HG02973 (cell line): ENCODE data around the gene ZNF805.
"Not testable (repeated sequence)": the region's sequence is repeated elsewhere in the genome, so short reads cannot be mapped to it uniquely, and the experiment has no call there.

Experiments used
- ATAC-seq: cut with Tn5 transposase; IDR thresholded peaks from one replicate; pipeline ENCODE4 v1.9.1; 2021; ENCODE audit warnings: moderate library complexity; ENCODE audit not compliant: unreplicated experiment

Gene ZNF805

DNA sequence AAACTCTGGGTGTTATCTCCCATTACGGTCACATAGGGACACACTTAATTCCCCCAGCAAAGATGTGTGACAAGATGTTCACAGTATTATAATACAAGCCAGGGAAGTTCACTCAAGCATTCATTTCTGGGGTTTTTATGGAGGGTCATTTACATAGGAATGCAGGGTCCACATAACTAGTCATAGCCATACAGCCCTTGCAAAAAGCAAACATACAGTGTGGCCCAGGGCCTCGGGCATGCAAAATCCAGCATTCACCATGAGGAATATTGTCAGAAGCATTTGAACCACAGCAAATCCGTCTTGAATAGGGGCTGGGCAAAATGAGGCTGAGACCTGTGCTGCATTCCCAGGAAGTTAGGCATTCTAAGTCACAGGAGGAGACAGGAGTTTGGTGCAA lies 26.9 kb downstream of the ZNF805 start:
- ATAC-seq, result no peak

DNA sequence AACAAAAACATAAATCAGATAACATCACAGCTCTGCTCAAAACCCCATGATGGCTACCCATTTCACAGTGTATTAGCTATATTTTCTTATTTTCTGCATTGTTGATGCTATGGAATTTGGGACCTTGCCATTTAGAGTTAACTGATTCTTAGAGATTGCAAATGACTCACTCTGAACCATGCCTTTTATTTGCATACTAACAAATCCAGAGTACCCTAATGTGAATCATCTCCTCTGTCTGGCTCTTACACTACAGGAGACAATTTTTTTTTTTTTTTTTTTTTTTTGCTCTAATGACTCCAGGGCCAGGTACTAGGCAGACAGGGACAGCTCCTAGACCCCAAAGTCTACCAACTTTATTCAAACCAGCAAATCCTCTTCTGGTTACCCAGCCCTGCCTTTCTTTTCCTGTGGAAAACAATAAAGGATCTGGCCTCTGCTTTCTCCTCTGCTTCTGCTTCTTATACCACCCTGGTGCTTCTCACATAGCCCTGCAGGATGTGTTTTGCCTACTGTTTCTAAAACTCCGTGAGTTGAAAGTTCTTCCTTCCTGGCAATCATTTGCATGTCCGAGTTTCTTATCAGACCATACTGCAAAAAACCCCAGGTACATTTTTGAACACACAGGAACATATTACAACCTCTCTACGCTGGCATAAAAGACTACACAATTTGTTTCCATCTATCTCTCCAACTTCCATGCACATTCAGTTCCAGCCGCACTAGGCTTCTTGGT lies 29.3 kb downstream of the ZNF805 start:
- ATAC-seq, result no peak

DNA sequence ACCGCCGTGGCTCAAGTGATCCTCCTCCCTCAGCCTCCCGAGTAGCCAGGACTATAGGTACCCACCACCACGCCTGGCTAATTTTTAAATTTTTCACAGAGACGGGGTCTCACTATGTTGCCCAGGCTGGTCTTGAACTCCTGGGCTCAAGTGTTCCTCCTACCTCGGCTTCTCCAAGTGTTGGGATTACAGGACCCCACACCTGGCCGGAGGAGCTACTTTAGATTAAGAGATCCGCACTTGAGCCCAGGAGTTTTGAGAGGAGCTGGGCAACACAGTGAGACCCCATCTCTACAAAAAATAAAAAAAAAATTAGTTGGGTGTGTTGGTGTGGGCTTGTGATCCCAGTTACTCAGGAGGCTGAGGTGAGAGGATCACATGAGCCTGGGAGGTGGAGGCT lies 30.8 kb downstream of the ZNF805 start:
- ATAC-seq, result no peak

DNA sequence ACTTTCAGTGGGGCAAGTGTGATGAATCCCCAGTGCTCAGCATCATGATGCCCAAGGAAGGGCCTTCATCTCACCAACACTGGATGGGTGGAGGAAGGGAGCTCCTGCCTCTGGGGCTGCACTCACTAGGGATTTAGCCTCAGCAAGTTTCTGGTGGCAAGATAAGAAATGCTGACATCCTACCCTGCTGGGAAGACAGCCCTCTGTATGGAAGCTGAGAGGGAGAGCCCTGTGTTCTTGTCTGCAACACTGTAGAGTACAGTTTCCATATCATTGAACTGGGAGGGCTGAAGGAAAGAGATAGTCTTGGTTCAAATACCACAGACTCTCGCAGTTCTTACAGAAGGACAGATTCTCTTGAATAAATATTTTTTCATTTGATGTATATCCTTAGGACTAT lies 32.6 kb downstream of the ZNF805 start:
- no peak for ATAC-seq

DNA sequence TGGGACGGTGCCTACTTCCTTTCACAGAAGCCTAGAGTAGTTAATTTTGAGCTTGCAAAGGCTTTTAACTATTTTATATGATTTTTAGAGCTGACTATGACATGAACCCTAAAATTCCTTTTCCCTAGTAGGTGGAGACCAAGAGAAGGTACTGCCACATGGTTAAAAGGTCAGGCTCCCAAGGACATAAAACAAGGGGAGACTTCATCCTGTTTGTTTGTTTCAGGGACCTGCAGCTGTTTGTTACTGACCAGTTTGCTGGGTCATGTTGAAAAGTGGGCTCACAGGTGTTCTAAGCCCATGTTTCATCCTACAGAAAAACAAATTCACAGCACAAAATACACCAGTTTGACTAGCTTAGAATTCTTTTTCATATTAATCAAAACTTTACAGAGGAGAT lies 36.0 kb downstream of the ZNF805 start:
- no peak for ATAC-seq

DNA sequence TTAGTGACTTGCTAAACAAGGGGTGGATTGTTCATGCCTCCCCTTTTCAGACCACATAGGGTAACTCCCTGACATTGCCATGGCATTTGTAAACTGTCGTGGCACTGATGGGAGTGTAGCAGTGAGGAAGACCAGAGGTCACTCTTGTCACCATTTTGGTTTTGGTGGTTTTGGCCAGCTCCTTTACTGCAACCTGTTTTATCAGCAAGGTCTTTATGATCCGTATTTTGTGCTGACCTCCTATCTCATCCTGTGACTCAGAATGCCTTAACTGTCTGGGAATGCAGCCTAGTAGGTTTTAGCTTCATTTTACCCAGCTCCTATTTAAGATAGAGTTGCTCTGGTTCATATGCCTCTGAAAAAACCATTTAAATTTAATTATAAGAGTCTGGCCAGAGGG lies 38.0 kb downstream of the ZNF805 start:
- ATAC-seq, result not testable (repeated sequence)

DNA sequence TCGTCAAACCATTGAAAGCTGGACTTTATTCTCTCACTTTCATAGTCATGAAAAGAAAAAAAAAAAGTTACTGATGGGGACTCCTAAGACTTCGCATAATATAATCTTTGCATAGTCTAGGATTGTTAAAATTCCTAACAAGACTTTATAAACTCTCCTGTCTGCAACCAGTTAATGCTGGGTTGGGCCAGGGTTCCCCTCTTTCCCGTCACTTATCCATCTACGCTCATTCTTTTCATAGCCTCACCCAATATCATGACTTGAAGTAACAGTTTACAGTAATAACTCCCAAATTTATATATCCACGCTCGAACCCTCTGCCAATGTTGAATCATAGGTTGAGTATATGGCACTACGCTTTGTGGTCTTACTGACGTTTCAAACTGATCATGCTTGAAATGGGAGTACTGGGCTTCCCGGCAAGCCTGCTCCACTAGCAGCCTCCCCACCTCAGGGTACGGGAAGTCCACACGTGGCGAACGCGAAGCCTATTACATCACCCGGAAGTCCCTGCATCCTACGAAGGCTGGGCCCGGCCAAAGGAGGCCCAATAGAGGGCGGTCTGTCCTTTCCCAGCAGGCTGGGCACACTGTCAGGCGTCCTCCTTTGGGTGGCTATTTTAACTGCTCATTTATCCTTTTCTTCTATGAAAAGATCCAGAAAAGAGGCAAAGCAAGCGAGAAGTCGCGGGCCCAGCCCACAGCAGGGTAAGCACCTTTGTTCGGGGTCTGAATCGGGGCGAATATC lies 39.2 kb downstream of the ZNF805 start:
- ATAC-seq, result peak; percentile 68

DNA sequence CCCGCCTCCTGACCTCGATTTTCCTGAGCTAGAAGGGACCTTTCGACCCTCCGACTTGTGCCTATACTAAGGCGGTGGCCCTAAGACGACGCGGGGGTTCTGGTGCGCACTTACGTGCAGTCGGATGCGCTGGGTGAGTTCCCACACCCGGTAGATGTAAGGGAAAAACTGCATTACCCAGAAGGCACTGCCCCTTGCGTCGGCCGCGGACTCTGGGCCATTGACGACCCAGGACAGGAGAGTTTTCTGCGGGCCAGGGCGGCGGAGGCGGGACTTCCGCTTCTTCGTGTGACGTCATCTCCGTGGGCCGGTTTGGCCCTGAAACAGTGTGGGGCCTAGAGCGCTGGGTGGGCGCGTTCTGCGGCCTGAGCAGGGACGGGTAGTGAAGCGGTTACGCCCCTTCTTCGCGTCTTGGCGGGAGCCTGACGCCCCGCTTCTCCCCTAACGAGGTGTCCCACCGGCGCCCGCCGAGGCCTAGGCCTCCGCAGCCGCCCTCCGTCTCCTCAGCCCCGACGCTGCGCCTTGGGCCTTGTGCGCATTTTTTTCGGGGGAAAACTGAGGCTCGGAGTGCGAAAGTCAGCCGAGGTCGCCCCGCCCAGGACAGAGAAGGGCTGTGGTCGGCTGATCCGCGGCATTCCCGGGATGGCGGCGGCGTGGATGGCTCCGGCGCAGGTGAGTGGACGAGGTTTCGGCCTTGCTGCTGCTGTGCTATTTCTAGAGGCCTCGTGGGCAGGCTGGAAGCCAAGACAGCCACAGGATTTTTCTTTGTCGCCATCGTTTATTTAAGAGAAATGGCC lies 39.9 kb downstream of the ZNF805 start, which contains the start of gene ZNF460:
Gene ZNF460 (plus strand): TSS at position 321 of the 797 bp plus-strand sequence. CDS start 322 bp downstream, at position 643.
- peak; percentile 68 for ATAC-seq

DNA sequence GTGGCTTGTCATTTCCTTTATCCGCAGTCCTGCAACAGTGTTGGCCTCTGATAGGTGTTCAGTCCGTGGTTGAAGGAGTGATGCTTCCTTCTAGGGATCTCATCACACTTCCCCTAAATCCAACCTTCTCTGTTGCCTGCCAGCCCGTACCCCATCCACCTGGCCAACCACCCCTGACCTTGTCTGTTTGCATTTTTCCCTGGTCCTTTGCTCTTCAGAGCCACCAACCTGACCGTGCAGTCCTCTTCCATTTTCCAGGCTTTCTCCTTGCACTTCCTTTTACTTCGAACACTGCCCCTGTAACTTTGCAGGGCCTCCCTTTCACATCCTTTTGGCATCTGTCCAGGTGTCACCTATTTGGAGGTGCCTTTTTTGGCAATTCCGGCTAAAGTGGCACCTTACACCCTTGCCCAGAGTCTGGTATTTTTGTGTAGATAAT lies 40.5 kb downstream of the ZNF805 start:
- ATAC-seq, result no peak

DNA sequence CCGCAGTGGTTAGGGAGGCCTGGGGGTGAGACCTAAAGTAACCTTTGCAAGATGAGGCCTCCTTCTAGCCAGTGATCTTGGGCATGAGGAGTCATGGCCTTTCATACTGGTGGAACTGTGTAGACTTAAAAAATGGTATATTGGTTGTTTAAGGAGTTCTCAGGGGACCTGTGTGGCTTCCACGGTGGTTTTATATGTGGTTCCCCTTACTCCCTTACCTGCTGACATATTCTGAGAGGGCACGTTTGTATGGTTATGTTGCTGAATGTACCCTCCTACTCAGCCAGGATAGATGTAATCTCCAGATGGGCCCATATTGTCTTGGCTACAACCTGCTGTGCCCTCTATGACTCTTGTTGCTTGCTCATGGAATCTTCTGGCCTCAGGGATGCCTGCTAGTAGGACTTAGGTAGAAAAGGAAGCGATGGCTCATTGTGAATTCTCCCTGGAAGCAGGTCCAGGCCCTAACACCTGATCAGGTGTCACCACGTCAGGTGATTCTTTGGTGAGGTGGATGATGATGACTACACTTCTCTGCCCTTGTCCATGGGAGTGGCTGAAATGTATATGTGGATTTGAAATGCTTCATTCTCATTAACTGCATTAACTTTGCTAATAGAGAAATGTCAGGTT lies 41.7 kb downstream of the ZNF805 start:
- ATAC-seq, result no peak

DNA sequence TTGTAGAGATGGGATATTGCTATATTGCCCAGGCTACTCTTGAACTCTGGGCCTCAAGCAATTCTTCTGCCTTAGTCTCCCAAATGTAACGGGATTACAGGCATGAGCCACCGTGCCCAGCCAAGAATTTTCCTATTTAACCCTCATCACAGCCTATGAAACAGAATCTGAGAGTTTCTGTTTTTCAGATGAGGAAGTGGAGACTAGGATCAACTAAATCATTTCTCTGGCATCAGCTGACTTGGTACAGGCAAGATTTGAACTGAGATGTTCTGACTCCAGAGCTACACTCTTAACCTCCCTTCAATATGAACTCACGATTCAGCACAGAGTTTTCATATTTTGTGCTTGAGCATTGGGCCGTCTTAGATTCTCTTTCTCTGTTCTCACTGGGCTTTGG lies 47.9 kb downstream of the ZNF805 start:
- no peak for ATAC-seq

DNA sequence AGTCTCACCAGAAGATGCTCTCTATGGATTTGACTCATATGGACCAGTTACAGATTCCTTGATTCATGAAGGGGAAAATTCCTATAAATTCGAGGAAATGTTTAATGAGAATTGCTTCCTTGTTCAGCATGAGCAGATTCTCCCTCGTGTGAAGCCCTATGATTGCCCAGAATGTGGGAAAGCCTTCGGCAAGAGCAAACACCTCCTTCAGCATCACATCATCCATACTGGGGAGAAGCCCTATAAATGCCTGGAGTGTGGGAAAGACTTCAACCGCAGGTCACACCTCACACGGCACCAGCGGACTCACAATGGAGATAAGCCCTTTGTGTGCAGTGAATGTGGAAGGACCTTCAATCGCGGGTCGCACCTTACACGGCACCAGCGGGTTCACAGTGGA lies 50.5 kb downstream of the ZNF805 start:
- ATAC-seq, result no peak

DNA sequence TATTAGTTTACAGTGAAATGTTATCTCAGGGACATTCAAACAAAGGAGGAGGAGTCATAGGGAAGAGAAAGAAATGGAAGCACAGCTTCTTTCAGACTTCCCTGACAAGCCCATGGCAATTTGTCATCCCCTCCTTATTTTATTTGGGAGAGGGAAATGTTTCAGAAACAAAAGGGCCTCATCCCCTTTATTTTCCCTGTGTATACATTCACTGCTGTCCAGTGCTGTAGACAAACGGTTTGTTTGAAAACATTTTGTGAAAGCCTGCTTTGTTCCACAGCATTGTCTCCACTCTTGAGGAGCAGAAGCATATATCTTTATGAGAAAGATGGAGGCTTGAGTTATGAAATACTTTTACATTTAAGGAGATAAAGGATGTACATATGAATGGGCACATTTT lies 52.1 kb downstream of the ZNF805 start:
- ATAC-seq, result no peak

DNA sequence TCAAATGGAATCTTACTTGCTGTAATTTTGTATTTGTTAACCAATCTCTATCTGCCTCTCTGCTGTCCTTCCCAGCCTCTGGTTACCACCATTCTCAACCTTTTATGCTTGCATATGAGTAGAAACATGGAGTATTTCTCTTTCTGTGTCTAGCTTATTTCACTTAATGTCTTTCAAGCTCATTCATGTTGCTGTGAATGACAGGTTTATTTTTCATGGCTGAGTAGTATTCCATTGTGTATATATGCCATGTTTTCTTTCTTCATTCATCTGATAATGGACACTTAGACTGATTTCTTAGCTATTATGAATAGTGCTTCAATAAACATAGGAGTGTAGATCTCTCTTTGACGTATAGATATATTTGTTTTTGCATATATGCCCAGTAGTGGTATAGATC lies 53.3 kb downstream of the ZNF805 start:
- ATAC-seq, result no peak

DNA sequence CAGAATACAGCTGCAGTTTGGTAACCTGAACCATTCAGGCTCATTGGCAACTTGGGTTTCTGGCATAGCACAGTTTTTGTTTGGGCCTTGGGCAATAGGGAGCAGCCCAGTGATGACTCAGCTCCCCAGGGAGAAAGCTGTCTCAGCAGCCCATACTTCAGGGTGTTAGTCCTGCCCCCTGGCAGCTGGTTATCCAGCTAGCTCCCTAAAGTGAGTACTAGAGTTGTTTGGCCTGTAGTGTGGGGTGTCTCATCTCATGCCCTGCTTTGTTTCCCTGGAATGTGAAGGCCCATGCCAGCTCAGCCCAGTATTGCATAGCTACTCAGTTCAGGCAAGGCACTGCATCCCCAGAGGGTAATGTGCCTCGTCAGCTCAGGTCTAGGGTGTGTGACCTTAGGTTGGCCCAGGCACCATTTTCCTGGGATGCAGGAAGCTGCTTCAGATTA lies 61.6 kb downstream of the ZNF805 start:
- ATAC-seq, result no peak

DNA sequence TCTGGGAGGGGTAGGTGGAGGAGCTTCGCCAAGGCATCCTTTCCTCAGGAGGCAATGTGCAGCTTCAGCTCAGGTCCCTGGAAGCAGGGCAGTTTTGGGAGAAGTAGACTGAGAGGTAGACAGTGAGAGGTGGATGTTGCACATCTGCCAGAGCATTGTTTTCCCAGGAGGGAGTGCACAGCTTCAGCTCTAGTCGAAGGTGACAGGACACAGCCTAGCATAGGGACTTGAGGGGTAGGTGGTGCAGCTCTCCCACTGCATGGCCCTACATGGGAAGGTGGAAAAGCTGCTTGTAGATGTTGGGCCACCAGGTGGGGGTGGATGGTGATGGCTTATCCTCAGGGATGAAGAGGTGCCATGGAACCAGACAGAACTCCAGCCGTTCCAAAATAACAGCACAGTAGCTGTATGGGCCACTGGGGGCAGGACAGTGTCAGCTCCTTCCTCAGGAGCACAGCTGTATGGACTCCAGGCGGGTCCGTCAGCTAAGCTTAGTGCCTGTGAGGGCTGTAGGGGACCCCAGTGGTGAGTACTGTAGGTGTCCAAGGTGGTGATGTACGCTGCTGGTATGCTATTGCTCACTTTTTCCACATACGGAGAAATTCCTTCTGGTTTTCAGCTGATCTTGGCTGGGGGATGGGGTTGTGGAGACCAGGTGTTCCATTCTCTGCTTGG lies 62.4 kb downstream of the ZNF805 start:
- no peak for ATAC-seq
